ENCODE results near the gene LYZ. TPM values are rescaled to one million over a fixed set of nuclear protein-coding genes. Genes with fewer than 3 reads are reported as not detected.

The LYZ gene
- polyA plus RNA-seq, 1 donor (not counting 4 experiments of a cell fraction or from before 2014, with no cell fraction given), result not detected

DNA sequence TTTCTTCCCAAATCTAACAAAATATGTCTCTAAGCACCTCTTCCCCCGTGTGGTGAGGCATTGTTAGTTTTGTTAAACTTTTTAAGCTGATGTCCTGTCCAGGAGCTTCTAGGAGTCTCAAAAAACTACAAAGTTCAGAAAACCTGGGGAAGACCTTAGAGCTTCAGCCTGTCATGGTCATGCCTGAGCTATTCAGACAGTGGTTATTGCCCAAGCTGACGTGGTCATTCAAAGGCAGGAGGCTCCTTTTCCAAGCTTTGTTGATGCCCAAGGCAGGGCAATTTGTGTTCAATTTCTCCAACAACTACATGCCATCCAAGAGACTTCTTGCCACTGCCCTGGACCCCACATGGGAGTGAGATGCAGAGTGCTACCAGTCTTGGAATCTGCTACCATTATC, 5.8 kb upstream of the LYZ start:
- dilution Hi-C loops (cut with MboI; ENCODE audit: extremely low pct_ligation_motif_present, low sequenced_read_pairs), result no loop called here
- DNase-seq (ENCODE audit: low read depth, low spot score) (no peak), FAIRE-seq (no peak)
- Histone ChIP-seq H3K79me2 (ENCODE audit: control insufficient read depth, insufficient read depth, low read length) (no peaks in the 10 kb centered on the region), H3K9me3 (ENCODE audit: control insufficient read depth, low read depth, low read length) (no peaks in the 10 kb centered on the region), H3K4me3 (ENCODE audit: control insufficient read depth in 2 of 3, extremely low read depth in 1 of 3, insufficient read depth in 2 of 3, low read depth in 1 of 3, low read length in 3 of 3) (no peak overlapping the region), H3K9me1 (ENCODE audit: control insufficient read depth, extremely low read depth, insufficient read depth, low read length) (no peaks in the 10 kb centered on the region), H3K4me1 (ENCODE audit: control insufficient read depth, extremely low read depth, insufficient read depth, low read length) (no peaks in the 10 kb centered on the region), H3K4me2 (ENCODE audit: control insufficient read depth, extremely low read depth, insufficient read depth, low read depth, low read length) (no peak overlapping the region), H3K27ac (ENCODE audit: control insufficient read depth, insufficient read depth, low read length) (no peak overlapping the region), H4K20me1 (ENCODE audit: control insufficient read depth, extremely low read depth, insufficient read depth, low read length) (no peaks in the 10 kb centered on the region), H3K9ac (ENCODE audit: control insufficient read depth, extremely low read depth, insufficient read depth, low read length) (no peak overlapping the region), H3K27me3 (ENCODE audit: control insufficient read depth, extremely low read depth, insufficient read depth, low read length) (no peaks in the 10 kb centered on the region), H3K36me3 (ENCODE audit: control insufficient read depth in 2 of 2, extremely low read depth in 1 of 2, insufficient read depth in 2 of 2, low read length in 2 of 2) (no peaks in the 10 kb centered on the region), H2AFZ (ENCODE audit: control insufficient read depth, low read length) (no peak overlapping the region)
- TF ChIP-seq EZH2 (IDR thresholded peaks at IDR 0.05; ENCODE audit: low read length), result no peak
- TF ChIP-seq, protein P1, sequence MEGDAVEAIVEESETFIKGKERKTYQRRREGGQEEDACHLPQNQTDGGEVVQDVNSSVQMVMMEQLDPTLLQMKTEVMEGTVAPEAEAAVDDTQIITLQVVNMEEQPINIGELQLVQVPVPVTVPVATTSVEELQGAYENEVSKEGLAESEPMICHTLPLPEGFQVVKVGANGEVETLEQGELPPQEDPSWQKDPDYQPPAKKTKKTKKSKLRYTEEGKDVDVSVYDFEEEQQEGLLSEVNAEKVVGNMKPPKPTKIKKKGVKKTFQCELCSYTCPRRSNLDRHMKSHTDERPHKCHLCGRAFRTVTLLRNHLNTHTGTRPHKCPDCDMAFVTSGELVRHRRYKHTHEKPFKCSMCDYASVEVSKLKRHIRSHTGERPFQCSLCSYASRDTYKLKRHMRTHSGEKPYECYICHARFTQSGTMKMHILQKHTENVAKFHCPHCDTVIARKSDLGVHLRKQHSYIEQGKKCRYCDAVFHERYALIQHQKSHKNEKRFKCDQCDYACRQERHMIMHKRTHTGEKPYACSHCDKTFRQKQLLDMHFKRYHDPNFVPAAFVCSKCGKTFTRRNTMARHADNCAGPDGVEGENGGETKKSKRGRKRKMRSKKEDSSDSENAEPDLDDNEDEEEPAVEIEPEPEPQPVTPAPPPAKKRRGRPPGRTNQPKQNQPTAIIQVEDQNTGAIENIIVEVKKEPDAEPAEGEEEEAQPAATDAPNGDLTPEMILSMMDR (optimal IDR thresholded peaks at IDR 0.05 in 1 of 3, IDR thresholded peaks at IDR 0.05 in 1 of 3, conservative IDR thresholded peaks at IDR 0.05 in 1 of 3; ENCODE audit: extremely low read depth in 1 of 3, insufficient read depth in 2 of 3, low read length in 3 of 3), result no peak

DNA sequence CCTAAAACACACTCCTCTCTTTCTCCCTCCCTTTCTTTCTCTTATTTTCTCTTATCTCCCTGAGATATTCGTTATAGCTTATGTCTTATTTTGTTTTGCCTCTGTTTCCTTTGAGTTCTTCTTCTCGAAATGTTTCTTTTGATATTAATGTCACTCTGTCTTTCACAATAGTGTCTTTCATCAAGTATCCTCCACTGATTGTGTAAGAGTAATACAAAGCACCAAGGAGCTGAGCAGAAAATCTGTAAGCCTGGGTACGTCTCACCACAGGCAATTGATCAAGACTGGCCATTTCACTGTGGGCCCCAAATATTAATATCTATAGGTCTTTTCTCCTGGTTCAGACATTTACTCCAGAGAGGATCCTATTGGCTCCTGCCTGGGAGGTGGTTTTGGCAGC, 4.8 kb upstream of the LYZ start:
- no peak overlapping the region for H3K9ac ChIP-seq (ENCODE audit: control insufficient read depth, extremely low read depth, insufficient read depth, low read length)
- H3K36me3 ChIP-seq (ENCODE audit: control insufficient read depth in 2 of 2, extremely low read depth in 1 of 2, insufficient read depth in 2 of 2, low read length in 2 of 2), result no peaks in the 10 kb centered on the region
- H2AFZ ChIP-seq (ENCODE audit: control insufficient read depth, low read length), result no peak overlapping the region
- no peaks in the 10 kb centered on the region for H3K79me2 ChIP-seq (ENCODE audit: control insufficient read depth, insufficient read depth, low read length)
- H3K9me3 ChIP-seq (ENCODE audit: control insufficient read depth, low read depth, low read length), result no peaks in the 10 kb centered on the region
- H3K4me2 ChIP-seq (ENCODE audit: control insufficient read depth, extremely low read depth, insufficient read depth, low read depth, low read length), result no peak overlapping the region
- no peak for DNase-seq (ENCODE audit: low read depth, low spot score)
- H3K4me1 ChIP-seq (ENCODE audit: control insufficient read depth, extremely low read depth, insufficient read depth, low read length), result no peaks in the 10 kb centered on the region
- H3K27me3 ChIP-seq (ENCODE audit: control insufficient read depth, extremely low read depth, insufficient read depth, low read length), result no peaks in the 10 kb centered on the region
- H4K20me1 ChIP-seq (ENCODE audit: control insufficient read depth, extremely low read depth, insufficient read depth, low read length), result no peaks in the 10 kb centered on the region
- no peak overlapping the region for H3K27ac ChIP-seq (ENCODE audit: control insufficient read depth, insufficient read depth, low read length)
- no peak overlapping the region for H3K4me3 ChIP-seq (ENCODE audit: control insufficient read depth in 2 of 3, extremely low read depth in 1 of 3, insufficient read depth in 2 of 3, low read depth in 1 of 3, low read length in 3 of 3)
- dilution Hi-C loops (cut with MboI; ENCODE audit: extremely low pct_ligation_motif_present, low sequenced_read_pairs), result no loop called here
- no peak for FAIRE-seq
- TF ChIP-seq EZH2 (IDR thresholded peaks at IDR 0.05; ENCODE audit: low read length), result no peak
- TF ChIP-seq, protein P1 (optimal IDR thresholded peaks at IDR 0.05 in 1 of 3, IDR thresholded peaks at IDR 0.05 in 1 of 3, conservative IDR thresholded peaks at IDR 0.05 in 1 of 3; ENCODE audit: extremely low read depth in 1 of 3, insufficient read depth in 2 of 3, low read length in 3 of 3), result no peak
- no peaks in the 10 kb centered on the region for H3K9me1 ChIP-seq (ENCODE audit: control insufficient read depth, extremely low read depth, insufficient read depth, low read length)

All from keratinocyte (primary cell).